Mesothelial cell of epicardium (in vitro differentiated cells): ENCODE results near the gene KCNJ3. TPM values are rescaled to one million over a fixed set of nuclear protein-coding genes. Genes with fewer than 3 reads are reported as not detected.

Experiments
- DNase-seq, 2 experiments: peaks; one replicate each; pipeline ENCODE4 v3.0.0; 2021; ENCODE audit warnings: low spot score in 2 of 2; ENCODE audit not compliant: unreplicated experiment in 2 of 2
- H3K27ac Mint-ChIP-seq: 2 replicates; pipeline ENCODE4 v1.8.0; 2021; ENCODE audit warnings: mixed read lengths
- H3K27me3 Mint-ChIP-seq: 2 replicates; pipeline ENCODE4 v1.8.0; 2021; ENCODE audit warnings: low read depth, mixed read lengths
- H3K36me3 Mint-ChIP-seq: 2 replicates; pipeline ENCODE4 v1.8.0; 2021; ENCODE audit warnings: mixed read lengths
- H3K4me1 Mint-ChIP-seq: 2 replicates; pipeline ENCODE4 v1.8.0; 2021; ENCODE audit warnings: mixed read lengths
- H3K4me3 Mint-ChIP-seq: 2 replicates; pipeline ENCODE4 v1.8.0; 2021; ENCODE audit warnings: mild to moderate bottlenecking, moderate library complexity, mixed read lengths
- H3K9me3 Mint-ChIP-seq: 2 replicates; pipeline ENCODE4 v1.8.0; 2021; ENCODE audit warnings: mixed read lengths
- CTCF ChIP-seq: fragments of 200-600 bp; sonication (generic); IDR thresholded peaks from one replicate; pipeline ENCODE4 v1.5.0; 2021; ENCODE audit warnings: antibody characterized with exemption; ENCODE audit not compliant: unreplicated experiment
- total RNA-seq: library from RNA; stranded (reverse); gene quantifications from 3 replicates; pipeline ENCODE4 v1.2.1, GENCODE V29; 2021

The KCNJ3 gene
- total RNA-seq, 1 donor from 2014 or later: 1.4 TPM

- Mint-ChIP-seq H3K4me1 (peaks cover 2% of the 10 kb centered on the region), H3K4me3 (no peak overlapping the region), H3K27me3 (no peaks in the 10 kb centered on the region), H3K9me3 (no peaks in the 10 kb centered on the region), H3K36me3 (no peaks in the 10 kb centered on the region), H3K27ac (no peak overlapping the region)
- no peak for DNase-seq
- no peak for TF ChIP-seq CTCF
Observed at GRCh38 chr2:154677401-154677800, 21.1 kb upstream of the KCNJ3 start.

- no peaks in the 10 kb centered on the region for H3K4me1 Mint-ChIP-seq
- no peaks in the 10 kb centered on the region for H3K36me3 Mint-ChIP-seq
- no peak overlapping the region for H3K4me3 Mint-ChIP-seq
- TF ChIP-seq CTCF: no peak
- no peaks in the 10 kb centered on the region for H3K9me3 Mint-ChIP-seq
- H3K27ac Mint-ChIP-seq: no peak overlapping the region
- peaks cover 5% of the 10 kb centered on the region for H3K27me3 Mint-ChIP-seq
- no peak for DNase-seq
Observed at GRCh38 chr2:154681741-154682140, 16.8 kb upstream of the KCNJ3 start.

- DNase-seq: no peak
- Mint-ChIP-seq H3K4me1 (peaks cover 9% of the 10 kb centered on the region), H3K27me3 (peaks cover 5% of the 10 kb centered on the region), H3K4me3 (no peak overlapping the region), H3K27ac (no peak overlapping the region), H3K36me3 (no peaks in the 10 kb centered on the region), H3K9me3 (no peaks in the 10 kb centered on the region)
- no peak for TF ChIP-seq CTCF
Observed at GRCh38 chr2:154686162-154686561, 12.3 kb upstream of the KCNJ3 start.

- H3K36me3 Mint-ChIP-seq: no peaks in the 10 kb centered on the region
- H3K27ac Mint-ChIP-seq: no peak overlapping the region
- TF ChIP-seq CTCF: no peak
- H3K9me3 Mint-ChIP-seq: no peaks in the 10 kb centered on the region
- peaks cover 5% of the 10 kb centered on the region for H3K27me3 Mint-ChIP-seq
- H3K4me3 Mint-ChIP-seq: no peak overlapping the region
- peaks cover 19% of the 10 kb centered on the region for H3K4me1 Mint-ChIP-seq
- no peak for DNase-seq
Observed at GRCh38 chr2:154688373-154688772, 10.1 kb upstream of the KCNJ3 start.

GRCh38 chr2:154689158-154689557 lies 9.3 kb upstream of the KCNJ3 start:
- H3K9me3 Mint-ChIP-seq: no peaks in the 10 kb centered on the region
- no peak overlapping the region for H3K4me3 Mint-ChIP-seq
- peaks cover 5% of the 10 kb centered on the region for H3K27me3 Mint-ChIP-seq
- DNase-seq: no peak
- H3K36me3 Mint-ChIP-seq: no peaks in the 10 kb centered on the region
- H3K27ac Mint-ChIP-seq: no peak overlapping the region
- peaks cover 27% of the 10 kb centered on the region for H3K4me1 Mint-ChIP-seq
- no peak for TF ChIP-seq CTCF

- H3K9me3 Mint-ChIP-seq: no peaks in the 10 kb centered on the region
- peaks cover 19% of the 10 kb centered on the region for H3K27me3 Mint-ChIP-seq
- H3K27ac Mint-ChIP-seq: peak overlapping the region; percentile 3
- no peak for DNase-seq
- H3K36me3 Mint-ChIP-seq: no peaks in the 10 kb centered on the region
- peaks cover 39% of the 10 kb centered on the region for H3K4me1 Mint-ChIP-seq
- no peak for TF ChIP-seq CTCF
- no peak overlapping the region for H3K4me3 Mint-ChIP-seq
Observed at GRCh38 chr2:154692927-154693326, 5.6 kb upstream of the KCNJ3 start.
